CD4-positive, alpha-beta T cell treated with Interleukin-6 at 100 ng/mL for 8 hours (primary cell): Measurements from ENCODE around the gene CRB2.

Source experiments
- DNase-seq: peaks from one replicate; pipeline ENCODE4 v3.0.0-alpha.2; 2020; ENCODE audit warnings: mixed read lengths, low spot score

CRB2 gene

DNA sequence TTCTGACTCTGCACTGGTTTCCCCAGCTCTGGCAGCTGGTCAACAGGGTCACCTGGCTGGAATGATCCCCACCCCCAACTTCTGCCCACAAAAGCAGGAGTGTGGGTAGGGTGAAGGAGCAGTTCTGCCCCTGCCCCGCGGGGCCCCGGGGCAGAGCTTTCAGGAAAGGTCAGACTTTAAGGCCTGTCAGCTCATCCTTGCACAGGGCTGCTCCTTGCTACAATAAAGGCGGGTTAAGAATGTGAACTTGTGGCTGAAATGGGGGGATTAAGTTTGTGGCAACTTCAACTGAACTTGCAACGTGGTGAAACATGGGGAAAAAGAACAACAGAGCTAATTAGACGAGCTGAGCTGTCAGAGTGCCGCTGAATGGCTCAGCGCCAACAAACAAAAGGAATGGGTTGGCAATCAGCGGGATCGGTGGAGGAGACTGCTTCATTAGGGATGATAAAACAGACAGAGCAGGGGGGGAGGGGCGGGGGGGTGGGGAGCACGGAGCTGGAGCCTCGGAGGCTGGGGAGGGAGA is 50.8 kb downstream of the CRB2 start:
- DNase-seq, result no peak

DNA sequence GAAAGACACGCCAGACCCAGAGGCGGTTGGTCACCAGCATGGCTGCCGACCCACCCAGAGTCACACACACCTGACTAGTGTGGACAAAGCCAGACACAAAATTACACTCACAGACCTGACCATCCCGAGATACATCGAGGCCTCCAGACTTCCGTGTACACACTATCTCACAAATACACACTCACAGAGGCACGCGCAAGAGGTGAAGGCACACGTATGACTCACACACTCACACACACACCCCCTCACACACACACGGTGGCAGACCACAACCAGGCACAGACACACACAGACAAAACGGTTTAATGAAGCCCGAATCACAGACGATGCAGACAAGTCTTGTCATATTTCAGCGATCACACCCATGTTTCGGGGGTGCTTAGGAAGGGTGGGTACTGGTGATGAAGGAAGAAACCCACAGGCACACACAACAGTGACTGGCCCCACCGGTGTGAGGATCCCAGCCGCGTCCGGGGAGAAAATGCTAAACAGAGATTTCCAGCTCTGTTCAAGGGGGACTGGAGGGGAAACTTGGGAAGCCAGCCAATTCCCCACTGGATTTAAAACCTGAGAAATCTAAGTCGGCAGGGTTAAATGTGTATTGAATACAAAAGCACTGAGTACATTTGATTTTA is 51.3 kb downstream of the CRB2 start:
- DNase-seq, result no peak

DNA sequence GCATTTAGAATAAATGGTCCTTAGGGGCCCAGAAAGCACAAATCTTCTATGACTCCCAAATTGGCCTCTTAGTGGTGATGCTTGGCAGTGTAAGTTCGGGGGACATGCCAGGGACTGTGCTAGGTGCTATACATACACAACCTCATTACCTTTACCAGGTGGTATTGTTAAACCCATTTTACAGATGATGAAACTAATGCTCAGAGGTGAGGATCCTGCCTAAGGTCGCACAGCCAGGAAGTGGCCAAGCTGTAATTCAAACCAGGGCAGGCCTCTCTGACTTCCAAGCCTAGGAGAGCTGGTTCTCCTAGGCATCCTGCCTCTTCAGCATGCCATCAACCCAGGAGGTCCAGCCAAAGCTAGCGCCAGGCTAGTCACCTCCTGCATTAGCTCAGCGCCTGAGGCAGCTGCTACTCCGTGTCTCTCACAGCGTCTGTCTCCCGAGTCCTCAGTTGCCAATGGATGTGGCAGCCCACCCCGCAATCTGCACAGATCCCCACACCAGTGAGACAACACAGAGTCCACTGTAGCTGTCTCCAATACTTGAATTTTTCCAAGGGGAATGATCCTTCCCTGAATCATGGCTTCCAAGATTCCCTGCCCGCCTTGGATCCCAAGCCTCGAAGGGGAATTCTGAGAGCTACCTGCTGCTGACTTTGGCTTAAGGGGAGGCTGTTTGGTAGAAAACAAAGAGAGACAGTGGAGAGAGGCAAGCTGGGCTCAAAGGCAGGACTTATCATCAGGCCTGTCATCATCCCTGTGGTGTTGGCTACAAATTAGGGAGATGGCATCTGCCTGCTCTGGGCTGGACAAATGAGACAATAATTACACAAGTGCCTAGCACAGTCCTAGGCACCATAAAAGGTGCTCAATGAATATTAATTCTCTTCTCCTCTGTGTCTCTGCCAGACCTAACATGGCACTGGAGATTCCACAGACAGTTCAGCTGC is 52.6 kb downstream of the CRB2 start:
- no peak for DNase-seq

DNA sequence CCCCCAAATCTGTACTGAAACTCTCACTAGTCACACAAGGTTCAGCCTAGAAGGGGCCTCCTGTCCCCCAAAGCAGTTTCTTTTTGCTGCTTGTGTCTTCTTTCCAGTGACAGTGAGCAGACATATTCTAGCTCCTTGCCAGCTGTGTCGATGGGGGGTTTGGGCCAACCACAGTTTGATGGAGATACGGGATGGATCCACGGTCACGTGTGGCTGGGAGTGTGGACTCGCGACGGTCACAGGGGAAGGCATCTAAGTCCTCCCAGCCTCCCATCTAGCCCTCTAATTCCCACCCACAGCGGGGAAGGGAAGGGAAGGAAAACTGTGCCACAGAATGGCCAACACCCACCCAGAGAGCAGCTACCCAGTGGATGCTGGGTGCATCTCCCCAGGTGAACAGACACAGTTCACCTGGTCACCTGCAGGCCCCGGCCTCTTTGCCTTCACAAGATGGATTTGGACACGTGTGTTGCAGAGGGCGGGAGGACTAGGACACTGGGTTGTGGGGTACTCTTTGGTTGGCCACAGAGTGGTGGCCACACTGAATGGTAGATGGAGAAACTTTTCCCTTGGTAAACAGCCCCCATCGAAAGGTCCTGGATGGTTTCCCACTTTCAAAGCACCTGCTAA is 54.4 kb downstream of the CRB2 start:
- DNase-seq, result no peak

DNA sequence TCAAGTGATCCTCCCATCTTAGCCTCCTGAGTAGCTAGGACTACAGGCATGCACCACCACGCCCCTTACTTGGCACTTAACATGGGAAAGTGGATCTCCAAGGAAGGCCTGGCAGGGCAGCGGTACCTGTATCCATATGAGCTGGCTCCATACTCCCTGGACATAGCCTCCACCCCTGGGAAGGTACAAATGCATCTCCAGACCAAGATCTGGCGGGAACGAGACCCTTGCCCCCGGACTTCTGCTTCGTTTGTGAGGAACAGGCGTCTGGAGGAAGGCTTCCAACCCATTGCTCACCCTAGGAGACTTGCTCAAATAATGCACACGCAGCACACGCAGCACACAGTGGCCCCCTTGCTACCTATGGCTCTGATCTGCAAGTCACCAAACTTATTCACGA is 55.2 kb downstream of the CRB2 start:
- no peak for DNase-seq

DNA sequence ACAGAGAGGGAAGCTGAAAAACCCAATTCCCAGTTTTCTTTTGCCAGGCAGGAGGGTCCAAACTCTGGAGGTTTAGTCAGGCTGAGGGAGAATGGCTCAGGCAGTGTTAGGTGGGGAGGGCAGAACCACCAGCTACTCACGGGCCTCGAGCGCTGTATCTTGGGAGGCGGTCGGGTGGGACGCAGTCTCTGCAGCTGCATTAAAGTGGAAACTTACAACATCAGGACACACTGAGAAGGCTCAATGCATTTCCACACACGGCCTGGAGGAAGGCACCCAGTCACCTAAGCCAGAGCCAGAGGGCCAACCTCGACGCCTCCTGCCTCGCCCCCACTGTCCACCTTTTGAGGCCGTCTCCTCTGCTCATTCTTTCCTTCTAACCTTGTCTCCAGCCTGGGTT is 55.6 kb downstream of the CRB2 start:
- no peak for DNase-seq

DNA sequence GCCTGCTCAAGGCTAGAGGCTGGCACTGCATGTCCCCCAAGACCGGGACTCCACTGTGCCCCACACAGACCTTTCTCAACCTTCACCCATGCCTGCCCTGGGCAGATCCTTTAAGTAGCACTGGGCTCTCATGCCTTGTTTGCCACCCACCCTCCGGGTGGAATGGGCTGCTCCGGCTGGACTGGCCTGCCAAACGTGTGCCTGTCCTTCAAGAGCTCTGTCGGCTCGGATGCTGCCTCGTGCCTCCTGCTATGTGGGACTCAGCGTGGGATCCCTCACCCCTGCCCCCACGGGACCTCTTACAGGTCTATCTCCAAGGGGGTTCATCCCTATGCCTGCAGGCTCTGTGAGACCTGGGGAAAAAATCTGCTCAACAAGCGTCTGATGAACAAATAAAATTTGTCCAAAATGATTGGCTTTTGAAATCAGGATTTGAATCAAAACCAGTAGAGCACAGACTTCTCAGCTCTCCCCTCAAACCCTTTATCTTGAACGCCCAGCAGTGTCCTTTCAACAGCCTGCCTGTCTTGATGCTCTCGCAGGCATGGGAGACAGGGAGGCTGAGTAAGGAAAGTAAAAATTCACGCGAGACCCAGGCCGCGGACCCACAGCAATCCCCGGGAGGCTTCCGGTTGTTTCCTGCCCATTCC is 56.3 kb downstream of the CRB2 start:
- DNase-seq, result no peak

DNA sequence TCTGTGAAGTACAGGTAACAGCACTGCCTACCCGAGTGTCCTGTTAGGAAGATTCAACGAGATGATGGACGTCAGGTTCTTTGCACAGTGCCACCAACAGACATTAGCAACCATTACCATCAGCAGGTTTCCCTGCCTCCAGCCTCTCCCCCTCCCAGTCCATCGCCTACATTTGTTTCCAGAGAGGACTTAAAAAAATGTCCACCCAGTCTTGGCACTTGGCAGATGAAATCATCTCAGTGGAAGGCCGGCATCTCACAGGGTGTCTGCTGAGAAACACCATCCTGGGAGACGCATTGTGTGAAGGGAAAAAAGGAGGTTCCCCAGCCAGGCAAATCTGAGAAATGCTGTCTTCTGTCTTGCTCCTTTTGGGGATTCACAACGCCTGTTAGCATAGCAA is 58.2 kb downstream of the CRB2 start:
- no peak for DNase-seq

DNA sequence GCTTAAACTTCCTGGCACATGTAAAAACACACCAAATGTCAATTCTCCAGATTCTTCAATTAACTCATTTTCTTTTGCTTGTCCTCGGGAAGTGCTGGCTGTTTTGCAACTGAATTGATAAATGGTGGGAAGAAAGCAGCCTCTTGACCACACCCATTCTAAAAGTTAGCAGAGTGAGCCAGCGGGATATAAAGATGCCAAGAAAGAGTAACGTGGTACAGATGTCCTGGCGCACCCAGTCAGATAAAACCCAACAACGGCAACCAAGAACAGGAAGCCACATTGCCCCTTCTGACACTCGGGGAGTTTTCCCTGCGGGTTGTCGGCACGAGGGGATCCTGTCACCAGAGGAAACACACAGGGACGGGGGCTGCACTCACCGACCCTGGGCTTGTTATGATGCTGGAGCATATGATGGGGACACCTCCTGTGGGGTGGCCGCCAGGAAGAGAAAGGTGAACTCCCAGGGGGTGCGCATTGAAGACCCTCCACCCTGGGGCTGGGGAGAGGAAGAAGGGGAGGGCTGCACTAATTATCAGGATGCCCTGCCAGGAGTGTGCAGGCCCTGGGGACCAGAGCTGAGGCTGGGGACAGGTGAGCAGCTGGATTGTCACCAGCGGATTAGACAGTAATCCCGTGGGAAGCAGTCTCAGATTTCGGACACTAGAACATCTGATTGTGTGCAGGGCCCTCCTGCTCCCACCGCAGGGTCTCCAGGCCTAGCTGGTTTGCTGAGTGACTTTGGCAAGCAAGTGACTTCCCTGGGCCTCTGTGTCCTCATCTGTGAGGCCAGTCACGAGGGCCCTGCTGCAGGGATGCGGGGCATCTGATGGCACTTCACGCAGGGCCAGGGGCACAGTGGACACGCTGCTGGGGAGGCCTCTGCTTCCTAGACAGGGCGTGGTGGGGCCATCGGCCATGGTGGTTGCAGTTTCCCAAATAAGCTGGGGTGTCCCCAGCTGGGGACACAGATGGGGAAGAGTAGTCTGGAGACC is 59.2 kb downstream of the CRB2 start:
- DNase-seq, result no peak

DNA sequence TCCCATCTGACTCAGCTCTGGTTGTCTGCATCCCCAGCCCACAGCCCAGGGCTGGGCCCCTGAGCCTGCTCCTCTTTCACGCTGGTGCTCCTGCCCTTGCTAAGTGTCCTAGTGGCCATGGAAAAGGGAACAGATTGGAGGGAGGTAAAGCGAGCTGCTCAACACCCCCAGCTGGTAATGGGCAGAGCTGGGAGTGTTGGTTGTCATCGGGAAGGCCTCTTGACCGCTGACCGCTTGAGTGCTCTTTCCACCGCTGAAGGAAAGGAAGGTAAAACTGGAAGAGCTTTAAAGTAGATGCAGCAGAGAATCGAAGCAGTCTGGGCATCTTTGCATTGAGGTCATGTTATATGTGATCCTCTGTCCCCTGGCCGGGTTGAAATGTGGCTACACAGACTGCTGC is 60.2 kb downstream of the CRB2 start:
- no peak for DNase-seq

DNA sequence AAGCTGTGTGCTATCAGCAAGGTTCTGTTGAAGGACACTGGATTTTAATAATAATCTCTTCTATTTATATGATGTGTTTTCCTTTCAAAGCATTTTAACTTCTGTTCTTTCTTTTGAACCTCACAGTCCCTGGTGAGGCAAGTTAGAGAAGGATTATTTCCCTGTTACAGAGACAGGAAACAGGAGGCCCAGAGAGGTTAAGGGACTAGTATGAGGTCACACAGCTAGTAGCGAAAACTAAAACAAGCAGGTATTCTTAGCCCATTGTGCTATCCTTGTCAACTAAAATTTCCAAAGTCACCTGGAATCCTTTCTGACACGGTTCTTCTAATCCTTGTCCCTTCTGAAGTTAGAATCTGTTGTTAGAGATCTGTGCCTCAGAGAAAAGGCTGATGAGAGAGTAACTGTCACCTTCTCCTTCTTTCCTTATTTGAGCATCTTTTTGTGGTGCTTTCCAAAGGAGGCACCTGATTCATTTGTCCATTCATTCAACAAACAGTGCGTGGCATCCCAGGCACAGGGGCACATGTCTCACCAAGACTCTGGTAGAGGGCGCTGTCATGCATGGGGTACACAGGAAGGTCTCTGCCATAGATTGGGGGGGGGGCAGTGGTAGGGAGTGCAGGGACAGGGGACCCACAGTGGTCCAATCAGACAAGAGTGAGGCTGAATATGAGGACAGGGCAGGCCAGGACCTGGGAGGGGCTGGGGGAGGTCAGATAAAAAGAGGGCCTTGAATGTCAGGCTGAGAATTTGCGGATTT is 61.5 kb downstream of the CRB2 start:
- no peak for DNase-seq

DNA sequence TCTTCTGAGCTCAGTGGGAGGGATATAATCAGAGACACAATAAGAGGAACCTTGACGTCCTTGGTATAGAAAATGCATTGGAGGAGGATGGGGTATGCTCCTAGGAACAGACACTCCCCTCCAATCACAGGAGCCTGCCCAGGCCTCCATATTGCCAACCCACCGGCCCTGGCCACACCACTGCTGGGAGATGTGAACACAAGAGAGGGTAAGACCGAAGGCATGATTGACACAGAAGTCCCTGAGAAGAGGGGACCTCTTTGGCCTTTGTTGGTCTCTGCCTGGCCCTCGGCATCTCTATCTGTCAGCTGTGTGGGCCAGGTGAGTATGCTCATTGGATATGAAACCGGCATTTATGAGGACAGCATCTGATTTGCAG is 62.0 kb downstream of the CRB2 start:
- DNase-seq, result no peak

DNA sequence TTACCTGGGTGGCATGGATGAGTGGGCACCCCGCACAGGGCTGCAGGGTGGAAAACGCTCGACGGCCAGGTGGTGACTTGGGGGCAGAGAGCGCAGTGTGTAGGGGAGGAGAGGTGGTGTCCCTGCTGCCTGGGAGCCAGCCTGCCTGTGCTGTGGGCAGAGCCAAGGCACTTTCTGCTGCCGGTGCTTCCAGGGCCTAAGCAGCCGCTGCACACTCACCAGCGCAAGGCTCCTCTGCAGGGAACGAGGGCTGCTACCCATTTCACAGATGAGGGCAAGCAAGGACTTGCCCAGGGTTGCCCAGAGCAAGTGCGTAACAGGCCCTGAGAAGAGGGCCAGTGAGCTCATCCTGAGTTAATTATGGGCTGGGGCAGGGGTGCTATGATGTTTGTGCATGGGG is 62.5 kb downstream of the CRB2 start:
- DNase-seq, result no peak

DNA sequence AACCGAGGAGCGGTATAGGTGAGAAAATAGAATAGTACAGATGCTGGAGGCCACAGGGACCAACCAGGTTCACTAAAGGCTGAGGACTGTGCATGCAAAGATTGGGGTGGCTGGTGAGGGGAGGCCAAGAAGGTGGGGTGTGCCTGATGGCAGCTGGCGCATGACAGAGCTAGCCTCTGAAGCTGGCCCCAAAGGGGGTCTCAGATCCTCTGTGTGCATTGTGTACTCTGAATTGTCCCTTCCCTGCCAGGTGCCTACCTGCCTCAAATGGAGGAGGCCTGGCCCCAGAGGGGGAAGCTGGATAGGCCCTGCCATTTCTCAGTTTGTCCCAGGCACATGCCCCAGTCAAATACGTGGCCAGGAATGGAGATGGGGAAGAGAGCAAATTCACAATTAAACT is 63.1 kb downstream of the CRB2 start:
- no peak for DNase-seq

DNA sequence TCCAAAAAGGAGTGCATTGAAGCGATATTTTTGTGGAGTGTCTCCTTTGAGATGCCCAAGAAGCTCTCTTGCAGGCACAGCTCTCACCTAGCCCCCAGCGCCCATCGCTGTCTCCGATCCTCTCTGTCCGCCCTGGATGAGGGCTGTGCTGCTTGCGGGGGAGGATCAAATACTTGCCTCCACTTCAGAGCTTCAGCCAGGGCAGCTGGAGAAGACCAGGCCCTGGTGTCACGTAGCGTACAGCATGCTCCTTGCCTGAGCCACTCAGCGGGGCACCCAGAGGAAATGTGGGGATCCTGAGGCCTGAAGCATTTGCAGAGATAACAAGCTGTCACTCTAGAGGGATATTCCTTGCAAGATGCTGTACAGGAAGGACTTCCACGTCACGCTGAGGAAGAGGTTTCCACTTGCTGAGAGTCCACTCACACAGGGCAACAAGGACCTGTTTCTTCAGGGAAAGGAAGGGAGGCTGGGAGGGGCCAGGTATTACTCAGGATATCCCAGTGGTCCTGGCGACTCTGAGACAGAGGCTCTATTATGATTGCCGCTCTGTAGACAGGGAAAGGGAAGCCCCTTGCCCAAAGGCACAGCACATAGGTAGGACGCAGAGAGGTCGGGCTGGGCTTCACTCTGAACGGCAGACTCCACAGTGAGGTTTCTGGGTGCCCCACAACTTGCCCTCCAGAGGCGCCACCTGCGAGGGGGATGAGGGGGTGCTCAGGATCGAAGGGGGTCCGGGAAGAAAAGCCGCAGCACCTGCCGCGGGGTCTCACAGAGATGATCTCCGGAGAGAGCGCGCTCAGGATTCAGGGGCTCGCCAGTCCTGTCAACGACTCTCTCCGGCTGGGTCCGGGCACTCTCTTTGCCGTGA is 64.0 kb downstream of the CRB2 start:
- DNase-seq, result no peak

DNA sequence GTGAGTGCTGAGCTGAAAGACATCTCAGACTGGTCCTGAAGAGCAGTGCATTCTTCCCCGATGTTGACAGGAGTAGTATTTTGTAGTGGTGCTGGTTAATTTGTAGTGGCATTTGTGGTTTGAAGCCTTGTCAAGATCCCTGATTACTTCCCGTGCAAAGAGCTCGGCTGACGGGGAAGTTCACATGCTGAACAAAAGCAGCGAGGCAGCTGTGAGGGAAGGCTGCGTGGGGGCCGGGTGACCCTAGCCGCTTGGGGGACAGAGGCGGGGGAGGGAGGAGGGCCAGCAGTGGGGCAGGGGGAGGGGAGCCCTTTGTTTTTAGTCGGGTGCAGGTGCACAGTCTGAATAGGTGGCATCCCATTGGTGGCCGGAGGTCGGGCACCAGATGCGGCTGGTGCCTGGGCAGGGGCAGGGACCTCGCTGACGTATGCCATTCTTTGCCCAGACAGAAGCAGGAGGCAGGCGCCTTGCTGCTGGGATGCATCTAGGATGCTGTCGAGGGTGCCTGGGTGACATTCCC is 64.7 kb downstream of the CRB2 start:
- no peak for DNase-seq

DNA sequence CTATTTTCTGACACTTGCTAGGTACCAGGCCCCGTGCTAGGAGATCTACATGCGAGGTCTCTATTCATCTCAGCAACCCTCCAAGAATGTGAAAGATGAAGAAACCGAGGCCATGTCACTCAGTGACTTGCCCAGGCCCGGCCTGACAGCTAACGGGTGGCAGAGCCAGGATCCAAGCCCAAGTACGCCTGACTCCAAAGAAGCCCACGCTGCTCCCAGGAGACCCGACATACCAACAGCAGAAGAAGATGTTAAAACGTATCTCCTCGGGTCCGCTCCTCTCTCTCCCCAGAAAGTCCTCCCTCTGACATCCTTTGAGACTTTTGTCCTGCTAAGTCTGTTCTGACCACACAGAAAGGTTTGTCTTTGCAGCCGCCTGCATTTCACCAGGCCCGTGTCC is 65.2 kb downstream of the CRB2 start:
- no peak for DNase-seq

DNA sequence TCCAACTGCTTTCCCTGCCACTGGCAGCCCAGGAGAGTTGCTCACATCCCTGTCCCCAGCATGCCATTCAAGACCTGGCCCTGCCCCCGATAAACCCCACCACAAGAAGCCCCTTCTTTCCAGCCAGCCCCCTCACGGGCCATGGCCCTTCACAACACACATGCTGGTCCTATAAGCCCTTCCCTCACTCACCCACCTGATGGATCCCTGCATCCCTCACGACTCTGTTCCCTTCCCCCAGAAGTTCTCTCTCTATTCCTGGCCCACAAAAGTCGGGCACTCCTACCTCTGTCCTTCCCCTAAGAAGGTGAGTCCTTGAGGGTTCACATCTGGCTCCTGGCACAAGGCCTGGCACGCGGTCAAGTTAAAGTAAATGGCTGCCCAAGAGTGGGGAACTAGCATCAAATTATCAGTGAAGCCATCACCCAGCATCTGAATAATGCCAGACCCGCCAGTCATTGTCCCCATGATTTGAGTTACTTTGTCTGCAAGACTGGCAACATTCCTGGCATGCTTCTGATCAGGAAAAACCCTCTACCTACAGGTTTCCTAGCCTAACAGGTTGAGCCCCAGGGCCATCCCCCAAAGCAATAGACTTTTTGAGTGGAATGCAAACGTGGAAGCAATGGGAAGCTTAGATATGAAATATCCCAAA is 65.9 kb downstream of the CRB2 start:
- no peak for DNase-seq
